ENCODE data around the gene LRP5. TPM values are rescaled to one million over a fixed set of nuclear protein-coding genes. Genes with fewer than 3 reads are reported as not detected.

The LRP5 gene
- total RNA-seq, 1 experiment from 2014 or later = 48.8 TPM

DNA sequence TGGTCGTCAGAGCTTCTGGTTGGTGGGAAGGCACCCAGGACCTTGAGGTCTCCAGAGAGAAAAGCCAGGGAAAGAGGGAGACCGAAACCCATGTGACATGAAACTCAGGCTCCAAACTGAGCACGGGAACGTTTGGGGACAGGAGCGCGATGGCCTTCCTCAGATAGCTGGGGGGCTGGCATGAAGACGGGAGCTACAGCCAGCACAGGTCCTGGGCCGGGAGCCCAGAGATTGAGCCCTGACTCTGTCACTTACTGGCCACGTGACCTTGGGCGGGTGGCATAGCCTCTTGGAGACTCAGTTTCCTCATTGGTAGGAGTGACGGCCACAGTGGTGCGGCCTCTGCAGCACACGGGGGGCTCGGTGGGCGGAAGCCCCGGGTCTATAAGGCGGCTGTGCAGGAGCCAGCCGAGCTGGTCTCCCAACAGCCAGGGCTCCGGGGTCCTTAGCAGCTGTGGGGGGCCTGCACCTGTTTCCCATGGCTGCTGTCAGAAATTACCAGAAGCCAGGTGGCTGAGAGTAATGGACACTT lies 111.8 kb downstream of the LRP5 start:
- Mint-ChIP-seq H3K27ac (no peak overlapping the region), H3K4me3 (no peak overlapping the region), H3K36me3 (peaks cover 45% of the 10 kb centered on the region)

More for the DNA sequence above, 111.8 kb downstream of the LRP5 start:
- POLR2A ChIA-PET = no interaction called here
- TF ChIP-seq, protein P1, sequence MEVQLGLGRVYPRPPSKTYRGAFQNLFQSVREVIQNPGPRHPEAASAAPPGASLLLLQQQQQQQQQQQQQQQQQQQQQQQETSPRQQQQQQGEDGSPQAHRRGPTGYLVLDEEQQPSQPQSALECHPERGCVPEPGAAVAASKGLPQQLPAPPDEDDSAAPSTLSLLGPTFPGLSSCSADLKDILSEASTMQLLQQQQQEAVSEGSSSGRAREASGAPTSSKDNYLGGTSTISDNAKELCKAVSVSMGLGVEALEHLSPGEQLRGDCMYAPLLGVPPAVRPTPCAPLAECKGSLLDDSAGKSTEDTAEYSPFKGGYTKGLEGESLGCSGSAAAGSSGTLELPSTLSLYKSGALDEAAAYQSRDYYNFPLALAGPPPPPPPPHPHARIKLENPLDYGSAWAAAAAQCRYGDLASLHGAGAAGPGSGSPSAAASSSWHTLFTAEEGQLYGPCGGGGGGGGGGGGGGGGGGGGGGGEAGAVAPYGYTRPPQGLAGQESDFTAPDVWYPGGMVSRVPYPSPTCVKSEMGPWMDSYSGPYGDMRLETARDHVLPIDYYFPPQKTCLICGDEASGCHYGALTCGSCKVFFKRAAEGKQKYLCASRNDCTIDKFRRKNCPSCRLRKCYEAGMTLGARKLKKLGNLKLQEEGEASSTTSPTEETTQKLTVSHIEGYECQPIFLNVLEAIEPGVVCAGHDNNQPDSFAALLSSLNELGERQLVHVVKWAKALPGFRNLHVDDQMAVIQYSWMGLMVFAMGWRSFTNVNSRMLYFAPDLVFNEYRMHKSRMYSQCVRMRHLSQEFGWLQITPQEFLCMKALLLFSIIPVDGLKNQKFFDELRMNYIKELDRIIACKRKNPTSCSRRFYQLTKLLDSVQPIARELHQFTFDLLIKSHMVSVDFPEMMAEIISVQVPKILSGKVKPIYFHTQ (CRISPR knock-in tag; IDR thresholded peaks at IDR 0.05) = no peak
- TF ChIP-seq SOX15 (CRISPR knock-in tag; IDR thresholded peaks at IDR 0.05) = no peak
- TF ChIP-seq, protein P2, sequence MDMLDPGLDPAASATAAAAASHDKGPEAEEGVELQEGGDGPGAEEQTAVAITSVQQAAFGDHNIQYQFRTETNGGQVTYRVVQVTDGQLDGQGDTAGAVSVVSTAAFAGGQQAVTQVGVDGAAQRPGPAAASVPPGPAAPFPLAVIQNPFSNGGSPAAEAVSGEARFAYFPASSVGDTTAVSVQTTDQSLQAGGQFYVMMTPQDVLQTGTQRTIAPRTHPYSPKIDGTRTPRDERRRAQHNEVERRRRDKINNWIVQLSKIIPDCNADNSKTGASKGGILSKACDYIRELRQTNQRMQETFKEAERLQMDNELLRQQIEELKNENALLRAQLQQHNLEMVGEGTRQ (CRISPR knock-in tag; IDR thresholded peaks at IDR 0.05) = no peak
- no peak for TF ChIP-seq ELF4 (CRISPR knock-in tag; IDR thresholded peaks at IDR 0.05; ENCODE audit: low read depth)
- no peak for TF ChIP-seq NR3C1 (CRISPR knock-in tag; conservative IDR thresholded peaks at IDR 0.05; ENCODE audit: low read depth)
- TF ChIP-seq, protein P3, sequence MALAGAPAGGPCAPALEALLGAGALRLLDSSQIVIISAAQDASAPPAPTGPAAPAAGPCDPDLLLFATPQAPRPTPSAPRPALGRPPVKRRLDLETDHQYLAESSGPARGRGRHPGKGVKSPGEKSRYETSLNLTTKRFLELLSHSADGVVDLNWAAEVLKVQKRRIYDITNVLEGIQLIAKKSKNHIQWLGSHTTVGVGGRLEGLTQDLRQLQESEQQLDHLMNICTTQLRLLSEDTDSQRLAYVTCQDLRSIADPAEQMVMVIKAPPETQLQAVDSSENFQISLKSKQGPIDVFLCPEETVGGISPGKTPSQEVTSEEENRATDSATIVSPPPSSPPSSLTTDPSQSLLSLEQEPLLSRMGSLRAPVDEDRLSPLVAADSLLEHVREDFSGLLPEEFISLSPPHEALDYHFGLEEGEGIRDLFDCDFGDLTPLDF (CRISPR knock-in tag; IDR thresholded peaks at IDR 0.05) = no peak
- TF ChIP-seq FOXP1 (CRISPR knock-in tag; IDR thresholded peaks at IDR 0.05; ENCODE audit: borderline replicate concordance) = no peak
- no peak for TF ChIP-seq OVOL2 (CRISPR knock-in tag; IDR thresholded peaks at IDR 0.05; ENCODE audit: borderline replicate concordance)
- no peak for TF ChIP-seq CREB1 (CRISPR knock-in tag; IDR thresholded peaks at IDR 0.05)
- TF ChIP-seq GRHL2 (CRISPR knock-in tag; IDR thresholded peaks at IDR 0.05; ENCODE audit: insufficient replicate concordance, severe bottlenecking) = no peak
- TF ChIP-seq ESRRA (CRISPR knock-in tag; IDR thresholded peaks at IDR 0.05; ENCODE audit: borderline replicate concordance) = no peak
- TF ChIP-seq, protein P4, sequence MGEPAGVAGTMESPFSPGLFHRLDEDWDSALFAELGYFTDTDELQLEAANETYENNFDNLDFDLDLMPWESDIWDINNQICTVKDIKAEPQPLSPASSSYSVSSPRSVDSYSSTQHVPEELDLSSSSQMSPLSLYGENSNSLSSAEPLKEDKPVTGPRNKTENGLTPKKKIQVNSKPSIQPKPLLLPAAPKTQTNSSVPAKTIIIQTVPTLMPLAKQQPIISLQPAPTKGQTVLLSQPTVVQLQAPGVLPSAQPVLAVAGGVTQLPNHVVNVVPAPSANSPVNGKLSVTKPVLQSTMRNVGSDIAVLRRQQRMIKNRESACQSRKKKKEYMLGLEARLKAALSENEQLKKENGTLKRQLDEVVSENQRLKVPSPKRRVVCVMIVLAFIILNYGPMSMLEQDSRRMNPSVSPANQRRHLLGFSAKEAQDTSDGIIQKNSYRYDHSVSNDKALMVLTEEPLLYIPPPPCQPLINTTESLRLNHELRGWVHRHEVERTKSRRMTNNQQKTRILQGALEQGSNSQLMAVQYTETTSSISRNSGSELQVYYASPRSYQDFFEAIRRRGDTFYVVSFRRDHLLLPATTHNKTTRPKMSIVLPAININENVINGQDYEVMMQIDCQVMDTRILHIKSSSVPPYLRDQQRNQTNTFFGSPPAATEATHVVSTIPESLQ (CRISPR knock-in tag; IDR thresholded peaks at IDR 0.05) = no peak
- TF ChIP-seq, protein P5, sequence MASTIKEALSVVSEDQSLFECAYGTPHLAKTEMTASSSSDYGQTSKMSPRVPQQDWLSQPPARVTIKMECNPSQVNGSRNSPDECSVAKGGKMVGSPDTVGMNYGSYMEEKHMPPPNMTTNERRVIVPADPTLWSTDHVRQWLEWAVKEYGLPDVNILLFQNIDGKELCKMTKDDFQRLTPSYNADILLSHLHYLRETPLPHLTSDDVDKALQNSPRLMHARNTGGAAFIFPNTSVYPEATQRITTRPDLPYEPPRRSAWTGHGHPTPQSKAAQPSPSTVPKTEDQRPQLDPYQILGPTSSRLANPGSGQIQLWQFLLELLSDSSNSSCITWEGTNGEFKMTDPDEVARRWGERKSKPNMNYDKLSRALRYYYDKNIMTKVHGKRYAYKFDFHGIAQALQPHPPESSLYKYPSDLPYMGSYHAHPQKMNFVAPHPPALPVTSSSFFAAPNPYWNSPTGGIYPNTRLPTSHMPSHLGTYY (CRISPR knock-in tag; IDR thresholded peaks at IDR 0.05) = no peak
- TF ChIP-seq FOXJ3 (CRISPR knock-in tag; IDR thresholded peaks at IDR 0.05; ENCODE audit: borderline replicate concordance) = no peak
- TF ChIP-seq NR1H2 (CRISPR knock-in tag; IDR thresholded peaks at IDR 0.05) = no peak
- TF ChIP-seq JUN (CRISPR knock-in tag; IDR thresholded peaks at IDR 0.05) = no peak
- TF ChIP-seq, protein P6, sequence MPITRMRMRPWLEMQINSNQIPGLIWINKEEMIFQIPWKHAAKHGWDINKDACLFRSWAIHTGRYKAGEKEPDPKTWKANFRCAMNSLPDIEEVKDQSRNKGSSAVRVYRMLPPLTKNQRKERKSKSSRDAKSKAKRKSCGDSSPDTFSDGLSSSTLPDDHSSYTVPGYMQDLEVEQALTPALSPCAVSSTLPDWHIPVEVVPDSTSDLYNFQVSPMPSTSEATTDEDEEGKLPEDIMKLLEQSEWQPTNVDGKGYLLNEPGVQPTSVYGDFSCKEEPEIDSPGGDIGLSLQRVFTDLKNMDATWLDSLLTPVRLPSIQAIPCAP (CRISPR knock-in tag; IDR thresholded peaks at IDR 0.05) = no peak
- TF ChIP-seq PRRX2 (CRISPR knock-in tag; IDR thresholded peaks at IDR 0.05) = no peak
- no peak for TF ChIP-seq RORB (CRISPR knock-in tag; IDR thresholded peaks at IDR 0.05)
- ATAC-seq = no peak
- no peak for DNase-seq (ENCODE audit: low spot score)
- Mint-ChIP-seq H3K4me1 (no peaks in the 10 kb centered on the region), H3K27me3 (ENCODE audit: low read depth) (no peaks in the 10 kb centered on the region), H3K9me3 (peaks cover 12% of the 10 kb centered on the region)
- CTCF ChIA-PET = interaction anchor here (0.8 kb wide), 1 partner anchor 99 kb away, joined by 3 read pairs; no protein-coding TSS in a partner anchor

Measured in WTC11 (cell line).